K562 (cell line): Measurements from ENCODE around the gene ENDOG. TPM values are rescaled to one million over a fixed set of nuclear protein-coding genes. Genes with fewer than 3 reads are reported as not detected.

Source experiments
- ELF4 ChIP-seq: fragments of 450-650 bp; formaldehyde crosslinking; IDR thresholded peaks from 2 replicates; pipeline ENCODE4 v1.4.0; 2022; ENCODE audit warnings: missing genetic modification characterization
- FOXM1 ChIP-seq, 2 experiments: fragments of 450-650 bp in 1 of 2; sonication (generic) in 1 of 2; formaldehyde crosslinking in 1 of 2; IDR thresholded peaks; 2 replicates each; pipeline versions ENCODE4 v1.6.1 to v1.9.0; 2017 to 2022; ENCODE audit warnings: low read depth in 2 of 2, mild to moderate bottlenecking in 2 of 2, missing genetic modification reagents in 1 of 2, moderate library complexity in 1 of 2
- GABPB2 ChIP-seq: fragments of 250-450 bp; sonication (Bioruptor Pico); conservative IDR thresholded peaks from 2 replicates; pipeline ENCODE4 v1.5.1; 2021; ENCODE audit warnings: mild to moderate bottlenecking
- GATAD2A ChIP-seq: fragments of 450-650 bp; IDR thresholded peaks from 2 replicates; pipeline ENCODE4 v1.6.1; 2017
- GMEB1 ChIP-seq: fragments of 250-450 bp; sonication (Bioruptor Pico); IDR thresholded peaks from 2 replicates; pipeline ENCODE4 v1.4.0; 2020; ENCODE audit warnings: mild to moderate bottlenecking
- HNRNPH1 ChIP-seq: fragments of 200-400 bp; formaldehyde crosslinking; optimal IDR thresholded peaks from 2 replicates; pipeline ENCODE3; 2017; ENCODE audit warnings: low read depth, mild to moderate bottlenecking, low read length, moderate library complexity
- HNRNPUL1 ChIP-seq: fragments of 200-400 bp; formaldehyde crosslinking; IDR thresholded peaks from 2 replicates; pipeline ENCODE4 v1.6.1; 2017; ENCODE audit warnings: low read length
- MCM2 ChIP-seq: fragments of 450-650 bp; IDR thresholded peaks from 2 replicates; pipeline ENCODE4 v1.6.1; 2017; ENCODE audit warnings: low read depth, mild to moderate bottlenecking
- MECOM ChIP-seq: fragments of 250-450 bp; sonication (Bioruptor Pico); IDR thresholded peaks from 2 replicates; pipeline ENCODE4 v1.8.0; 2022; ENCODE audit warnings: inconsistent platforms
- MNT ChIP-seq, 2 experiments: fragments of 450-650 bp; conservative IDR thresholded peaks; 2 replicates each; pipeline ENCODE4 v1.6.1; 2017; ENCODE audit warnings: mild to moderate bottlenecking in 2 of 2, moderate library complexity in 2 of 2
- MTA1 ChIP-seq: fragments of 450-650 bp; IDR thresholded peaks from 2 replicates; pipeline ENCODE4 v1.6.1; 2017; ENCODE audit warnings: borderline replicate concordance
- POLR2AphosphoS2 ChIP-seq: IDR thresholded peaks from 2 replicates; pipeline ENCODE4 v1.6.1; 2012; ENCODE audit warnings: low read length, improper control_type of control experiment
- RAD51 ChIP-seq: fragments of 450-650 bp; IDR thresholded peaks from 2 replicates; pipeline ENCODE4 v1.7.1; 2016; ENCODE audit warnings: low read depth, mild to moderate bottlenecking, borderline replicate concordance
- RFX1 ChIP-seq: fragments of 450-650 bp; IDR thresholded peaks from 2 replicates; pipeline ENCODE4 v1.6.1; 2016; ENCODE audit warnings: mild to moderate bottlenecking, moderate library complexity
- SNRNP70 ChIP-seq: fragments of 200-400 bp; formaldehyde crosslinking; optimal IDR thresholded peaks from 2 replicates; pipeline ENCODE3; 2017; ENCODE audit warnings: low read depth, low read length
- TEAD1 ChIP-seq, 2 experiments: fragments of 450-650 bp in 1 of 2; sonication (generic) in 1 of 2; formaldehyde crosslinking; IDR thresholded peaks; 2 replicates each; pipeline versions ENCODE4 v1.4.0 to v1.8.0; 2020 to 2022; ENCODE audit warnings: mild to moderate bottlenecking in 2 of 2, missing genetic modification reagents in 1 of 2
- TSHZ1 ChIP-seq: fragments of 250-450 bp; sonication (Bioruptor Pico); IDR thresholded peaks from 2 replicates; pipeline ENCODE4 v1.4.0; 2020; ENCODE audit warnings: mild to moderate bottlenecking, moderate library complexity
- ZBTB7A ChIP-seq: IDR thresholded peaks from 2 replicates; pipeline ENCODE4 v1.6.1; 2011; ENCODE audit warnings: low read depth, mild to moderate bottlenecking, low read length, moderate library complexity, borderline replicate concordance; ENCODE audit not compliant: control insufficient read depth
- ZNF121 ChIP-seq: sonication (generic); formaldehyde crosslinking; conservative IDR thresholded peaks from 2 replicates; pipeline ENCODE4 v1.8.0; 2022; ENCODE audit warnings: missing genetic modification reagents
- ZNF253 ChIP-seq: fragments of 250-450 bp; sonication (Bioruptor Pico); conservative IDR thresholded peaks from 2 replicates; pipeline ENCODE4 v1.6.1; 2021; ENCODE audit warnings: mild to moderate bottlenecking
- ZNF311 ChIP-seq: fragments of 250-450 bp; sonication (Bioruptor Pico); IDR thresholded peaks from 2 replicates; pipeline ENCODE4 v1.4.0; 2020; ENCODE audit warnings: mild to moderate bottlenecking, moderate library complexity
- polyA plus RNA-seq, 8 experiments: library from polyadenylated mRNA; depleted of rRNA in 4 of 8; stranded (reverse) in 5 of 8; unstranded in 3 of 8; fragments of >200 nt; fragmentation: Nextera tagmentation in 2 of 8; fragmentation: Illumina TruSeq in 1 of 8; extraction: Ambion mirVana in 2 of 8; extraction: Trizol in 1 of 8; gene quantifications; 2 replicates each; pipeline versions ENCODE4 v1.2.1 to v1.2.3, GENCODE V29; 2011 to 2014; ENCODE audit warnings: inconsistent platforms in 1 of 8, missing spikeins in 1 of 8
- total RNA-seq, 7 experiments: library from RNA; depleted of rRNA in 6 of 7; stranded (reverse); fragments of >200 nt in 6 of 7; fragmentation: Illumina TruSeq in 2 of 7; extraction: Trizol in 2 of 7; gene quantifications; 2 replicates each; pipeline versions ENCODE4 v1.2.1 to v1.2.3, GENCODE V29; 2011 to 2021; ENCODE audit warnings: low replicate concordance in 1 of 7

Gene ENDOG
- total and polyA plus RNA-seq, 9 of the 15 experiments (the other 6 are each of a cell fraction or from before 2014, with no cell fraction given) = 1.2 to 91.0 (median 25.5) TPM

DNA sequence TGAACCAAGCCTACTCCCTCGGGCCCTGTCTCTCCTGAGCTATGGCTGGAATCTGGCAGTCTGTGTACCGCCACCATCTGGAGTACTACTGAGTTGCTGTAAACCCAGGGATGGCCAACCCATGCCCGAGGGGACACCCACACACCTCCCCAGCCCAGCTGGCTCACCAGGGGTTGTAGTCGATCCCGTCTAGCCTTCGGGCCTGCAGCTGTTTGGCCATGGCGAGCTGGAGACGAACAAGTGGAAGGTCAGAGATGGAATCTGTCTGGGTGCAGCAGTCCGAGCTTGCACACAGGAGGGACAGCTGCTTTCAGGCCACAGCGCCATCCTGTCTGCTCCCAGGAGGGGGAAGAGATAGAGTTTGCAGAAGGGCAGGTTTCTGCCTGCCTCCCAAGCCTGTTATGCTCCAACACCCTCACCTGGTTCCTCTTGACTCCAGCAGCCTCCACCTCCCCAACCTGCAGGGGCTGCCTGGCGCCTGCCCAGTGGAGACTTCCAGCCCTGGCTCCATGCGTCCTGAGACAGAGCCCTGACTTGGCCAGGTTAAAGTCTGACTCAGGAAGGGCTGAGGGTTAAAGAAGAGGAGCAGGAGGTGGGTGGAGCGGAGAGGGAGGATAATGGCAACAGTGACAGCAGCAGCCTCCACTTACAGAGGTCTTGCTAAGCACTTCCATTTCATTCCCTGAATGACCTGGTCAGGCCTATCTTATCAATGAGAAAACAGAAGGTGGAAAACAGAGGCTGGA is 27.1 kb downstream of the ENDOG start (continued):
- TF ChIP-seq GMEB1 (CRISPR knock-in tag) (no peak), MNT (conservative IDR thresholded peaks at IDR 0.05) (peak in 1 of 2 experiments; percentile 60; a peak in 2 of 4 replicates), MECOM (CRISPR knock-in tag) (peak; percentile 33; the same call in 1 of the 2 replicates), TSHZ1 (no peak), ZNF311 (CRISPR knock-in tag) (no peak), ZBTB7A (no peak), GABPB2 (CRISPR knock-in tag) (no peak), HNRNPH1 (no peak), POLR2AphosphoS2 (no peak), ZNF253 (CRISPR knock-in tag) (no peak), RFX1 (no peak), TEAD1 (CRISPR knock-in tag; IDR thresholded peaks at IDR 0.05) (no peak), RAD51 (peak; percentile 18; the same call in 1 of the 2 replicates), ZNF121 (no peak), ELF4 (CRISPR knock-in tag) (no peak), FOXM1 (IDR thresholded peaks at IDR 0.05; ENCODE audit: low read depth) (peak; percentile 55; the same call in 1 of the 2 replicates), FOXM1 (CRISPR knock-in tag; IDR thresholded peaks at IDR 0.05; ENCODE audit: low read depth) (no peak), GATAD2A (no peak), MCM2 (no peak), SNRNP70 (no peak), HNRNPUL1 (no peak), MTA1 (peak; percentile 54; the same call in 1 of the 2 replicates)
